SU-DHL-6 (cell line): Measurements from ENCODE around the gene SH2D3A.

Source experiments
- EZH2phosphoT487 ChIP-seq: fragments of 200-600 bp; sonication (generic), shearing (Covaris generic); conservative IDR thresholded peaks from 2 replicates; pipeline ENCODE4 v1.6.1; 2018; ENCODE audit warnings: mild to moderate bottlenecking, antibody characterized with exemption, low read length, moderate library complexity, mixed read lengths
- TF ChIP-seq, protein P1 (sequence below): fragments of 200-600 bp; sonication (generic); IDR thresholded peaks from one replicate; pipeline ENCODE4 v1.5.1; 2017; ENCODE audit warnings: antibody characterized with exemption, mild to moderate bottlenecking, low read length, moderate library complexity; ENCODE audit not compliant: insufficient read depth, poor library complexity, severe bottlenecking

DNA sequence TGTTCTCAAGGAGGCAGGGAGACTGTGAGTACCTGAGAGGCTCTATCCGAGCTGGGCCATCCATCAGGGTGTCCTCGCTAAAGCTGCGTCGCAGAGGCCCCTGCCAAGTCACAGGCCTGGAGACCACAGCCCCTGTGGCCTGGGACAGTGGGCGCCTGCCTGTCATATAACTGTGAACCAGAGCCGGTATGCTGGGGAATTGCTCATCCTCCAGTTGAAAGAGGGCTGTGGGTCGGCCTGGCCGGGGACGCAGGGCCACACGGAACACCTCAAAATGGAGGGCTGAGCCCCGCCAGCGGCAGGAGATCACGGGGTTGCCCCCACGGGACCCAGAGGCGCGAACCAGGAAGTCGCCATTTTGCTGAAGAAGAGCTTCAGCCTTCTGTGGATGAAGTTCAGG is 6.6 kb downstream of the SH2D3A start:
- TF ChIP-seq, protein P1, sequence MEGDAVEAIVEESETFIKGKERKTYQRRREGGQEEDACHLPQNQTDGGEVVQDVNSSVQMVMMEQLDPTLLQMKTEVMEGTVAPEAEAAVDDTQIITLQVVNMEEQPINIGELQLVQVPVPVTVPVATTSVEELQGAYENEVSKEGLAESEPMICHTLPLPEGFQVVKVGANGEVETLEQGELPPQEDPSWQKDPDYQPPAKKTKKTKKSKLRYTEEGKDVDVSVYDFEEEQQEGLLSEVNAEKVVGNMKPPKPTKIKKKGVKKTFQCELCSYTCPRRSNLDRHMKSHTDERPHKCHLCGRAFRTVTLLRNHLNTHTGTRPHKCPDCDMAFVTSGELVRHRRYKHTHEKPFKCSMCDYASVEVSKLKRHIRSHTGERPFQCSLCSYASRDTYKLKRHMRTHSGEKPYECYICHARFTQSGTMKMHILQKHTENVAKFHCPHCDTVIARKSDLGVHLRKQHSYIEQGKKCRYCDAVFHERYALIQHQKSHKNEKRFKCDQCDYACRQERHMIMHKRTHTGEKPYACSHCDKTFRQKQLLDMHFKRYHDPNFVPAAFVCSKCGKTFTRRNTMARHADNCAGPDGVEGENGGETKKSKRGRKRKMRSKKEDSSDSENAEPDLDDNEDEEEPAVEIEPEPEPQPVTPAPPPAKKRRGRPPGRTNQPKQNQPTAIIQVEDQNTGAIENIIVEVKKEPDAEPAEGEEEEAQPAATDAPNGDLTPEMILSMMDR, result no peak
- TF ChIP-seq EZH2phosphoT487, result no peak
